ENCODE results near the gene CLDN24.

GRCh38 chr4:183356173-183356830 is 34.1 kb upstream of the CLDN24 start:
- no peak for TF ChIP-seq EZH2phosphoT487 (conservative IDR thresholded peaks at IDR 0.05; ENCODE audit: low read length)
- TF ChIP-seq, protein P1, sequence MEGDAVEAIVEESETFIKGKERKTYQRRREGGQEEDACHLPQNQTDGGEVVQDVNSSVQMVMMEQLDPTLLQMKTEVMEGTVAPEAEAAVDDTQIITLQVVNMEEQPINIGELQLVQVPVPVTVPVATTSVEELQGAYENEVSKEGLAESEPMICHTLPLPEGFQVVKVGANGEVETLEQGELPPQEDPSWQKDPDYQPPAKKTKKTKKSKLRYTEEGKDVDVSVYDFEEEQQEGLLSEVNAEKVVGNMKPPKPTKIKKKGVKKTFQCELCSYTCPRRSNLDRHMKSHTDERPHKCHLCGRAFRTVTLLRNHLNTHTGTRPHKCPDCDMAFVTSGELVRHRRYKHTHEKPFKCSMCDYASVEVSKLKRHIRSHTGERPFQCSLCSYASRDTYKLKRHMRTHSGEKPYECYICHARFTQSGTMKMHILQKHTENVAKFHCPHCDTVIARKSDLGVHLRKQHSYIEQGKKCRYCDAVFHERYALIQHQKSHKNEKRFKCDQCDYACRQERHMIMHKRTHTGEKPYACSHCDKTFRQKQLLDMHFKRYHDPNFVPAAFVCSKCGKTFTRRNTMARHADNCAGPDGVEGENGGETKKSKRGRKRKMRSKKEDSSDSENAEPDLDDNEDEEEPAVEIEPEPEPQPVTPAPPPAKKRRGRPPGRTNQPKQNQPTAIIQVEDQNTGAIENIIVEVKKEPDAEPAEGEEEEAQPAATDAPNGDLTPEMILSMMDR (IDR thresholded peaks at IDR 0.05; ENCODE audit: insufficient read depth, low read length, poor library complexity, severe bottlenecking), result no peak

Data from SU-DHL-6 (cell line).